Suprapubic skin (tissue), 4 donors: Measurements from ENCODE around the gene HOATZ. TPM values are rescaled to one million over a fixed set of nuclear protein-coding genes. Genes with fewer than 3 reads are reported as not detected.

Experiments
- DNase-seq, 2 donors: peaks; one replicate each; pipeline ENCODE4 v3.0.0-alpha.2; 2019; ENCODE audit warnings: low spot score in 2 of 2
- H3K27ac ChIP-seq: fragments of 200-600 bp; sonication (generic); one replicate; pipeline ENCODE4 v1.5.1; 2019
- H3K27me3 ChIP-seq: fragments of 200-600 bp; sonication (generic); one replicate; pipeline ENCODE4 v1.5.1; 2019
- H3K36me3 ChIP-seq: fragments of 200-600 bp; sonication (generic); one replicate; pipeline ENCODE4 v1.5.1; 2019
- H3K4me1 ChIP-seq: fragments of 200-600 bp; sonication (generic); one replicate; pipeline ENCODE4 v1.5.1; 2019
- H3K4me3 ChIP-seq: fragments of 200-600 bp; sonication (generic); one replicate; pipeline ENCODE4 v1.5.1; 2019; ENCODE audit warnings: mild to moderate bottlenecking
- H3K9me3 ChIP-seq: fragments of 200-600 bp; sonication (generic); one replicate; pipeline ENCODE4 v1.5.1; 2019
- EP300 ChIP-seq: sonication (generic); formaldehyde crosslinking; IDR thresholded peaks from one replicate; pipeline ENCODE4 v1.6.1; 2017; ENCODE audit warnings: antibody characterized with exemption
- POLR2A ChIP-seq, 2 donors: fragments of 450-650 bp; IDR thresholded peaks; one replicate each; pipeline ENCODE4 v1.6.1; 2017; ENCODE audit warnings: antibody characterized with exemption in 2 of 2, mild to moderate bottlenecking in 2 of 2, moderate library complexity in 2 of 2
- POLR2AphosphoS5 ChIP-seq, 3 donors: sonication (generic); formaldehyde crosslinking; IDR thresholded peaks; one replicate each; pipeline ENCODE4 v1.6.1; 2017; ENCODE audit warnings: antibody characterized with exemption in 3 of 3
- WGBS: methylation state at CpG from one replicate; pipeline ENCODE4 v1.1.5; 2018; 5-methylcytosine and 5-hydroxymethylcytosine counted together
- total RNA-seq, 4 donors: library from RNA; depleted of rRNA; stranded (reverse); fragments of >200 nt; gene quantifications; one replicate each; pipeline ENCODE4 v1.1.0, GENCODE V29; 2016
- TF ChIP-seq, protein P1 (sequence below), 2 donors: fragments of 200-600 bp in 1 of 2; fragments of 450-650 bp in 1 of 2; sonication (generic) in 1 of 2; IDR thresholded peaks; one replicate each; pipeline ENCODE4 v1.5.1; 2016 to 2019; ENCODE audit warnings: antibody characterized with exemption in 2 of 2, mild to moderate bottlenecking in 1 of 2, moderate library complexity in 1 of 2

The HOATZ gene
- total RNA-seq, 4 donors from 2014 or later, result not detected

DNA sequence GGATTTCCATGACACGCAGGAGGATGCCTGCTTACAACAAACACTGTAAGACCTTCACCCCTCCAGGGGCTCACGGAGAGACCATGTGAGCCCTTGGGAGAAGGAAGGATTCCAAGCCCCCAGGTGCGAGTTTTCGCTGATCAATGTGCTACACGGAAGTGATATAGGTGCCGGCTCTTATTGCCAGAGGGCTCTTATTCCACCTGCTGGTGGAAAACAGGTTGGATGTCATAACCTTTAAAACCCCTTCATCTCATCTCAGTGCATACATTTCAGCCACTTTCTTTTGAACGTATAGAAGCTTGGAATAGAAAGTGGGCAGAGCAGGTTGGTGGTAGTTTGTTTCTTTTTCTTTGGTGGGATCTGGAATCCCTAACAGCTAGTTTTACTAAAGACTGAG, 51.7 kb downstream of the HOATZ start:
- no peak for DNase-seq
- no peak overlapping the region for H3K4me3 ChIP-seq
- H3K36me3 ChIP-seq, result no peaks in the 10 kb centered on the region
- WGBS, result 68% methylated on average over 7 of the region's 7 CpGs
- no peaks in the 10 kb centered on the region for H3K9me3 ChIP-seq
- H3K27ac ChIP-seq, result no peak overlapping the region
- peaks cover 2% of the 10 kb centered on the region for H3K4me1 ChIP-seq
- no peaks in the 10 kb centered on the region for H3K27me3 ChIP-seq
- TF ChIP-seq POLR2AphosphoS5 (IDR thresholded peaks at IDR 0.05) (no peak), EP300 (no peak), POLR2A (IDR thresholded peaks at IDR 0.05) (no peak)
- TF ChIP-seq, protein P1, sequence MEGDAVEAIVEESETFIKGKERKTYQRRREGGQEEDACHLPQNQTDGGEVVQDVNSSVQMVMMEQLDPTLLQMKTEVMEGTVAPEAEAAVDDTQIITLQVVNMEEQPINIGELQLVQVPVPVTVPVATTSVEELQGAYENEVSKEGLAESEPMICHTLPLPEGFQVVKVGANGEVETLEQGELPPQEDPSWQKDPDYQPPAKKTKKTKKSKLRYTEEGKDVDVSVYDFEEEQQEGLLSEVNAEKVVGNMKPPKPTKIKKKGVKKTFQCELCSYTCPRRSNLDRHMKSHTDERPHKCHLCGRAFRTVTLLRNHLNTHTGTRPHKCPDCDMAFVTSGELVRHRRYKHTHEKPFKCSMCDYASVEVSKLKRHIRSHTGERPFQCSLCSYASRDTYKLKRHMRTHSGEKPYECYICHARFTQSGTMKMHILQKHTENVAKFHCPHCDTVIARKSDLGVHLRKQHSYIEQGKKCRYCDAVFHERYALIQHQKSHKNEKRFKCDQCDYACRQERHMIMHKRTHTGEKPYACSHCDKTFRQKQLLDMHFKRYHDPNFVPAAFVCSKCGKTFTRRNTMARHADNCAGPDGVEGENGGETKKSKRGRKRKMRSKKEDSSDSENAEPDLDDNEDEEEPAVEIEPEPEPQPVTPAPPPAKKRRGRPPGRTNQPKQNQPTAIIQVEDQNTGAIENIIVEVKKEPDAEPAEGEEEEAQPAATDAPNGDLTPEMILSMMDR (IDR thresholded peaks at IDR 0.05), result no peak

DNA sequence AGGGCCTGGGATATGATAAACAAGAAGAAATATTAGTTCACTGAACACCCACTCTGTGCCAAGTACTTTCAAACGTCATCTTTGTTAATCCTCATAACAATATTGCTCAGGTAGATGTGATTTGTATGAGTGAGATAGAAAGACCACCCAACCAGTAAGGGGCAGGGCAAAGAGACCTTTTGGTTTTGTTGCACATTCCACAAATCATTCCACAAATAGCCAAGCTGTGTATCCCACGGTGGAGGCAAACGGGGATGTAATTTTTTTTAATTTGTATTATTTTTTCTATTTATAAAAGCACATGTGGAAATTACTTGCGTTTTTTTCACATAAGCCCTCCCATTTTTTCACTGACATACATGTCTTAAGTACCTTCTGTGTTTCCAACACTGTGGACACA, 54.9 kb downstream of the HOATZ start:
- WGBS, result 60% methylated on average over 4 of the region's 4 CpGs
- H3K27me3 ChIP-seq, result no peaks in the 10 kb centered on the region
- no peaks in the 10 kb centered on the region for H3K36me3 ChIP-seq
- no peak overlapping the region for H3K4me3 ChIP-seq
- no peaks in the 10 kb centered on the region for H3K9me3 ChIP-seq
- H3K27ac ChIP-seq, result no peak overlapping the region
- DNase-seq, result no peak
- peaks cover 22% of the 10 kb centered on the region for H3K4me1 ChIP-seq
- TF ChIP-seq POLR2AphosphoS5 (IDR thresholded peaks at IDR 0.05) (no peak), EP300 (no peak), POLR2A (IDR thresholded peaks at IDR 0.05) (no peak)
- TF ChIP-seq, protein P1 (IDR thresholded peaks at IDR 0.05), result no peak

DNA sequence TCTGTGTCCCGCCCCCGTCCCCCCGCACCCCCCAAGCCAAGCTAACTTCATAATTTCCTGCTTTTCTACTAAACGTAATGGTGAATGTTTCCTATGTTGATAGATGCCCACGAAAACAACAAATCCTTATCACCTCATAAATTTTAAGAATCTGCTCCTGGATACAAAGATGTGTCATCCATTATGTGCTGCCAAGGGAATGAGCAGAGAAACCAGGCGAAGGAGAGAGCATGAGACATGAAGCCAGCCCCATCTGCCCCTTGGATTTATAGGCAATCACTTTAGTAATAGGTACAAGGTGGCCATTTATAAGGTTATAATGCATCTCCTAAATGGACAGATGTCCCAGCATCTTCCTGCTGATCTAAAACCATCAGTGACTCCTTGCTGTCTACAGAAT, 56.2 kb downstream of the HOATZ start:
- no peak for DNase-seq
- Histone ChIP-seq H3K4me3 (no peak overlapping the region), H3K27ac (no peak overlapping the region), H3K4me1 (peaks cover 22% of the 10 kb centered on the region), H3K27me3 (no peaks in the 10 kb centered on the region), H3K36me3 (no peaks in the 10 kb centered on the region), H3K9me3 (no peaks in the 10 kb centered on the region)
- TF ChIP-seq POLR2A (IDR thresholded peaks at IDR 0.05) (no peak), POLR2AphosphoS5 (IDR thresholded peaks at IDR 0.05) (no peak), EP300 (no peak)
- TF ChIP-seq, protein P1 (IDR thresholded peaks at IDR 0.05), result no peak
- 71% methylated on average over 6 of the region's 6 CpGs for WGBS

DNA sequence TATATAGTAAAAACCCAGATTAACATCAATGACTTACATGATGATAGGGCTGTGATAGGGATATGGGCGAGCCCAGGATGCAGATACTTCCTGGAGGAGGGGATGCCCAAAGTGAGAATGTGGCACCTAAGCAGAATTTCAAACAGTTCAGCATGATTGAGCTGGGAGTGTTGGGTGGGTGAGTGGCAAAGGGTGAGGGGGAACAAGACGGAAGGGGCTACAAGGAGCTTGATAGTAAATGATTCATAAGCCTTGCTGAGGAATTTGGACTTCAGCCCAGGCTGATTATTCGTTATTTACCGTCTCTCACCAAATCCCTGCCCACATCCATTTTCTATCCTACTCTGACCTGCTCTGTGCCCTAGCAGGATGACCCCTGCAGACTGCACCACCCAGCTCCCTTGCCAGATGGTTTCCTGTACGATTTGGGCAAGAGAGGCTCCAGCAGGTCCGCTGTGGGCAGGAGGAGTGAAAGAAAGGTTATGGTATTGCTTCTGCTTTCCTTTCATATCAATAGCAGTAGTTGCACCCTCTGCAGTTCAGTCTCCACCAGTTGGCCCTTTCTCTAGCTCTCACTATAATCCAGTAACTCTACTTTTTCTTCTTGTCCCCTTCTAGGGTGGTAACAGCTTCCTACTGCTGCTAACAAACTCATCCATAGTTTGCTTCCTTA, 57.4 kb downstream of the HOATZ start:
- 32% methylated on average over 6 of the region's 6 CpGs for WGBS
- Histone ChIP-seq H3K27ac (no peak overlapping the region), H3K4me1 (peaks cover 22% of the 10 kb centered on the region), H3K4me3 (no peak overlapping the region), H3K9me3 (no peaks in the 10 kb centered on the region), H3K36me3 (no peaks in the 10 kb centered on the region), H3K27me3 (no peaks in the 10 kb centered on the region)
- TF ChIP-seq POLR2AphosphoS5 (IDR thresholded peaks at IDR 0.05) (no peak), EP300 (no peak), POLR2A (IDR thresholded peaks at IDR 0.05) (no peak)
- TF ChIP-seq, protein P1 (IDR thresholded peaks at IDR 0.05), result no peak
- DNase-seq, result no peak

DNA sequence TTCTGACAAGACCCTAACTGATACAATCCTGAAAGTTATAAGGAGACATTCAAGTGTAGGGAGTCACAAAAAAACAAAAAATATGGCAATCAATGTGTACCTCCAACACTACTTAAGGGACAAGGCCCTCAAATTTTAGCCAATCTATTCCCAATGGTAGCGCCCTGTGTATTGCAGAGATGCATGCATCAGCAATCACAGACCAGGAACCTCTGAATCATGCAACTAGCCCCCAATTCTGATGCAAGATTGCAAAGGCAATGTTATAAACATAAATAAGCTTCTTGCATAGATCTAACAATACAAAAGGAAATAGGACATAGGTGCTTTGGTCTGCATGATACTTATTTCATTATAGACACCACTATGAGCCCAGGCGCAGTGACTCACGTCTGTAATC, 58.0 kb downstream of the HOATZ start:
- no peak overlapping the region for H3K27ac ChIP-seq
- no peaks in the 10 kb centered on the region for H3K27me3 ChIP-seq
- H3K9me3 ChIP-seq, result no peaks in the 10 kb centered on the region
- H3K4me3 ChIP-seq, result no peak overlapping the region
- TF ChIP-seq, protein P1 (IDR thresholded peaks at IDR 0.05), result no peak
- no peak for TF ChIP-seq POLR2AphosphoS5 (IDR thresholded peaks at IDR 0.05)
- no peak for TF ChIP-seq EP300
- TF ChIP-seq POLR2A (IDR thresholded peaks at IDR 0.05), result no peak
- H3K4me1 ChIP-seq, result peaks cover 22% of the 10 kb centered on the region
- no peaks in the 10 kb centered on the region for H3K36me3 ChIP-seq
- no peak for DNase-seq
- 87% methylated on average over 3 of the region's 3 CpGs for WGBS
